Activated gamma-delta T cell treated with anti-CD3 and anti-CD28 coated beads, Interleukin-2, amount 50 U/mL, for 16 hours (primary cell): ENCODE data around the gene MEGF6.
A peak's percentile ranks its signal among the peaks of the same experiment; 100 is the strongest.

Experiments
- DNase-seq: peaks from one replicate; pipeline ENCODE4 v3.0.0-alpha.2; 2020; ENCODE audit warnings: low read depth

MEGF6 gene

DNA sequence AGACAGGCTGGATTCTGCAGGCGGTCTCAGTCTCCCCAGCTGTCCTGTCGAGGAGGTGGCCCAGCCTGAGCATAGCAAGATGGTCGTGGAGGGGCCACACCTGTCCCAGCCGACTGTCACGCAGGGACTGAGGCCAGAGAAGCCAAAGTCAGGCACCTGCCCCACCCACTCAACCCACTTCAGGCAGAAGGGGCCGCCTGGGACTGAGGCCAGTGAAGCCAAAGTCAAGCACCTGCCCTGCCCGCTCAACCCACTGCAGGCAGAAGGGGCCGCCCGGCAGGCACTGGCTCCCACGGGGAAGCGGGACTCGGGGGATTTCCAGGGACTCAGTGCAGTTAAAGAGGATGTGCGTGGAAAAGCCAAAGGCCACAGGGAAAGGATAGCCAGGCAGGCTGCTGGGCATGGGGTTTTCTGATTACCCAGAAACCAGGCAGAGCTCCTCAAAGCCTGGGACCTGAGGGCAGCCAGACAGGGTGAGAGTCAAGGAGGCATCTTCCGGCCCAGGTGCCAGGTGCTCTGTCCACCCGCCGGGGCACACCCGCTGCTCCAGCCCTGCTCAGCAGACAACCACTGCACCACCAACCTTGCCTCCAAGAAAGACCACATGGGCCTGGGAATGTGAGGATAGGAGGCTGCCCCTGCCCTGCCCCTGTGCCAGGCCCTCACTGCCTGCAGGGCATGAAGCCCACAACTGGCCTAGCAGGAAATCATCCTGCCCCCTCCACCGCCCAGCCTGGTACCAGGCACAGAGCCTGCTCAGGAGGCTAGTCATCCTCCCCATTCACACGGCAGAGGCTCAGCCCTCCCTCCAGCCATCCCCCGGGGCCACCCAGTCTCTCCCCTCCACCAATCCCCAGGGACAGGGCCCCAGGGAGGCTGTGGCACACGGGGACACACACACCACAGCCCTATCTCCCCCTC is 41.0 kb downstream of the MEGF6 start:
- DNase-seq, result no peak

DNA sequence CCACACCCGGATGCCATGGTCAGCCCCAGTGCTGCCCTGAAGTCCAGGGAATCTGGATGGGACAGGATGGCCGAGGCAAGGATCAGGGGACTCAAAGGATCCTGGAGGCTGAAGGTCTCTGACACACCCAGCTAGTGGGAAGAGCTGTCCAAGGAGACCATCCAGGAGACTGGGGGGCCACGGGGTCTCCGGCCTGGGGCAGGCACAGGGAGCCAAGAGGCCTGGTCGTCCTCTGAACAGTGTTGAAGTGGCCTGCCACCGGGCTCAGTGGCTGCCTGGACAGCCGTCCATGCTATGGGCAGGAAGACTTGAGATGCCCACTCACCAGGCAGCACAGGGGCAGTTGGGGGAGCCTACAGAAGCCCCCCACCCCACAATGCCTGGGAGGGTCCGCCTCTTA is 41.9 kb downstream of the MEGF6 start:
- no peak for DNase-seq

DNA sequence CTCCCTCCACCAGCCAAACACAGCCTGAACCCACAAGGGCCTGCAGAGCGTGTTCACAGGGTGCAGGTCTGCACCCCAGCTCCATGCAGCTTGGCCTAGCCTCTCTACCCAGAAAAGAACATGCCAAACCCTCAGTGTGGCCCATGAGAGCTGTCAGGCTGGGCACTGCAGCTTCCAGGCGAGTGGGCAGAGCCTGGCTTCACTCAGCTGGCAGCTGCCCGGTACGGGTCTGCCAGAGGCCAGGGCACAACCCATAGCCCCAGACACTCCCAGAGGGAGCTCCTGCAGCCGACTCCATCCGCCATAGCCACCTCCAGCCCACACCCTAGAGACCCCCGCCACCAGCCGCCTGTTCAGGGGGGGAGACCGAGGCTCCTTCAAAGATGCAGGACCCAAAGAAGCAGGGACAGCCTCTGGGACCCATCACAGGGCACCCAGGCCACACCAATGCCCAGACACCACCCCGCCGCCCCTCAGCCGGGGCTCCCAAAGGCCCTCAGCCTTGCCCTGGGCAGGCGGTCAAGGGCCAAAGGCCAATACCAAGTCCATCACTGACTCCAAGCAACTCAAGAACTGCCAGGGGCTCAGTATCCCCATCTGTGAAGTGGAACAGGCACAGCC is 42.4 kb downstream of the MEGF6 start:
- no peak for DNase-seq

DNA sequence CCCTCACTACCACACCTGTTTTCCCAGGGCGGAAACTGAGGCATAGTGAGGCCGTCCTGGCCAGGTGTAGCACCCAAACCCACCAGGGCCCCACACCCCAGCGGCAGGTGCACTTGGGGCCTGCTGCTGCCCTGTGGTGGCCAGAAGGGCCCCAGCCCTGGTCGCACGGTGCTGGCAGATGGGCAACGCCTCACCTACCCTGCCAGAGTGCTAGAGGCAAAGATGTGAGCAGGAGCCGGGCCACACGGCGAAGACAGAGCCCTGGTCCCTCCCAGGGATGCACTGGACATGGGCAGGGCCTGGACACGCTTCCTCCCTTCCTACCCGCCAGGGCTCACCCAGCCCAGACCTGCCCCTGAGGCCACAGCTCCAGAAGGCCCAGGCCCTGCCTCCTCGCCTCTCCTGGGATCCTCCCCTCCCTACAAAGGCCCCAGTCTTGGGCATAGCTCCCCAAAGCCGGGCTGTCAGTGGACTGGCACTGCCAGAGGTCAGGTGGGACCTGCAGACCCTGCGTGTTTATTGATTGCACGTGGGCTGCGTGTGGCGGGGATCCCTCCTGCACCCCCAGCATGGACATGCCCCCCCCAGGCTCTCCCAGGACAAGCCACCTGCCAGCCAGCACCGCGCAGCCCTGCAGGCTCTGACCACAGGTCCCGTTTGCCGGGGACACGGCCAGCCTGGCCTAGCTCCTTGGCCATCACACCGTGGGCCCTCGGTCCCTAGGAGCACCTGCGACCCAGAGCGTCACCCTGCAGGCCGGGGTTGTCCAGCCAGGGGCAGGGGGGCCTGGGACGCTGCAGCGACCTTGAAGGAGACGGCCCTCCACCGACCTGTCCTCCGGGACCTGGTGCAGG is 44.1 kb downstream of the MEGF6 start:
- no peak for DNase-seq

DNA sequence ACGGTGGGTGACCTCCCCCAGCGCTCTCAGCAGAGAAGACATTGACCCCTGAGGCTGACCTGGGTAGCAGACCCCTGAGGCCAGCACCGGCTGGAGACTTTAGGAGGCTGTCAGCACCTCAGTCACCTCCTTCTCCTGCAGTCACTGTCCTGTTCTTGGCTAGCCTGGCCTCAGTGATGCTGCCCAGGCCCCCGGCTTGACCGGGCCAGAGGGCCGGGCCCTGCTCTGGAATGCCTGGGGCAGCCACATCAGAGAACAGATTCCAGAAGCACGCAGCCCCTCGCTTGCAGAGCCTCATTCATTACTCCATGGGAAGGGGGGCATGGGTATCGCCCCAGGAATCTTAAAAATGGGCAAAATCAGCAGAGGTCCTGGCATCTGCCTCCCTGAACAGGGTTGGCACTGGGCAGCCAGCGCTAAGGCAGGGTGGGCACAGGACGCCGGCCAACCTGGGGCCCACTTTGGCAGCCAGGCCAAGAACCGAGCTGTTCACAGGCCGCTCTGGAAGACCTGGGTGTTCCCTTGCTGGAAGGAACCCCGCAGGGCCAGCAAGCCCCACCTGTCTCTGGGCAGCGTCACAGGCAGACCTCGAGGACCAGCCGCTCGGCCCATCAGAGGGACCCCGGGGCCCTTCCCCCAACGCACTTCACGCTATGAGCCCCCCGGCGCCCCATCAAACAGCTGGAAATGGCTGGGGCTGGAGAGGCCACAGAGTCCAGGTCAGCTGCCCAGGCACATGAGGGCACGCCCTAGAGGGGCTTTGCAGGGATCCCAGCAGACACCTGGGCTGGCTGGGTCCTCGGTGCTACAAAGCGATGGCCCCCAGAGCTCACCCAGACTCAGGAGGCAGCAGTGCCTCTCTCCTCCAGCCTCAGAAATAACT is 45.1 kb downstream of the MEGF6 start:
- DNase-seq, result no peak

DNA sequence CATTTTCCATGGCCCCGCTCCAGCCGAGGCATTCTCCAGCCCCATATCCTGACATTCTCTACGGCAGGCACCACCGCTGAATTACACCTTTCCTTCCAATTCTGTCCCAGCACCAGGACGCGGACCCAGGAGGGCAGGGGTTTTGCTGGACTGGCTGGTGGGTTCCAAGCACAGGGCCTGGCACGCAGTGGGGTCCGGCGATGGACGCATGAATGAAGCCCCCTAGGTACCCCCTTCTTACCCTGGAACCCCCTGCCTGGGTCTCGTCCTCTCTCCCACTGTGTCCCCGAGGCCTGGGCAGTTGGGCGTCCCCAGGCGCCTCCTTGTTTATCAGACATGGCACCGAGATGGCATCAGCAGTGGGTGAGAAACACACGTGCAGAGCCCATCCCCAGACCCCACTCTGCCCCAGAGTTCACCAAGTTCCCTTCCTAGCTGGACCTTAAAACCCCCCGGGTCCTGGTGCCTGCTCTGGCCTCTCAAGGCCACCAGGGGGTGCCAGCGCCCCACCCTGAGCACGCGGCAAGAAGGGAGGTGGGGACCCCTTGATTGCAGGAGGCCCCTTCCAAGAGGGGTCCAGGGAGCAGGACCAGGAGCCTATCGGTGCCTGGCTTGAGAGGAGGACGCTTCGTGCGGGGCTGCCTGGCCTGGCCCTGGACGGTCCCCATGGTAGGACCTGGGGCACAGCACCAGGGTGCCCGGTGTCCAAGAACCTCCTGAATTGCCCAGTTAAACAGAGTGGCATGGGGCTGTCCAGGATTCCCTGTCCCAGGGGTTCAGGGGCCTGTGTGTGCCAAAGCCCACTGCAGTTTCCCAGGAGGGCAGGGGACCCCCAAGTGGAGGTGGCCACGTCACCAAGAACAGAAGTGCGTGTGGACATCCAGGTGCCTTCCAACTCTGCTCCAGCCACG is 46.1 kb downstream of the MEGF6 start:
- DNase-seq, result peak; percentile 24

DNA sequence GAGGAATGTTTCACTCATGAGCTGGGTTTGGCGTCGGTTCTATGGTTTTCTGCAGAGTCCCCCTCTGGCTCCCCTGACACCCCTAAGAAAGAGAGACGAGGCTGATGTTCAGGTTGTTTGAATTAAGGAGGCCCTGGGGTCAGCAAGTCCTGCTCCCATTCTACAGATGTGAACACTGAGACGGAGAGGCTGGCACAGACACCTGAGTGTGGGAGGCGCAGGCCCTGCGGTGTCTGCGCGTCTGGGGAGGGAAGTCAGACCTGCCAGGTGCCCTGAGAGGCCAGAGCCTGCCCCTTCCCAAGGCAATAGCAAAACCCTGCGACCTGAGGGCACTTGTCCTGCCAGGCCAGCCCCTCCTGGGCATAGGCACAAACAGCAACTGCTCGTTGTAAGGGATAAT is 47.7 kb downstream of the MEGF6 start:
- DNase-seq, result no peak

DNA sequence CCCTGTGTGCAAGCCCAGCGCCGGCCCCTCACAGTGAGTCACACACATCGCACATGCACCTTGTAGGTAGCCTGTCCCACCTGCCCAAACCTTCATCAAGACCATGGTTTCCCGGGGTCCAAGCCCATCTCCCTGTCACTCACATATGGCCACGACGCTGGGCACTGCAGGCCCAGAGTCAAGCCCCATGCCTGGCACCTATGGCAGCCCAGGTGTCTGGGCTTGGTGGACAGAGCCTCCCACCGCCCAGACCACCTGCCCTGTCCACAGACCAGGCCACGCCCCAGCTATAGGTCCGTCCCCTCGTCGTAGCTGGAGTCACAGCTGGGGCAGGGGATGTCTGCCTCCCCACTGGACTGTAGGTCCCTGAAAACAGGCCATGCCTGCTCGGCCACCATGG is 48.2 kb downstream of the MEGF6 start:
- DNase-seq, result no peak

DNA sequence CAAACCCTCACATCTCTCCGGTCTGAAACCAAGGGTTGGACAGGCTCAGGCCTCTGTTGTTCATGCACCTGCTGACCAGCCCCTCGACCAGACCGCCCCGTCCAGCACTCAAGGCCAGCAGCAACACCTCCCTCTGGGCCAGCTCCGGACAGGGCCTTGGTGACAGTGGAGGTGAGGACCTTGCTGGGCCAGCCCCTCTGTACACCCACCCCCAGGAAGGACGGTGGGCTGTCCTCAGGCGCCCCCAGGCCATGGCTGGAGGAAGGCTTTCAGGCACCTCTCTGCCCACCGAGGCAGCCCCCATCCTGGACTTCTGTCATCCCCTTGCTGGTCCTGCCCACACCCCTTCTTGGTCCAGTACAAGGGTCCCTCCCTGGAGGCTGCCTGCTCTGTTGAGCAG is 48.6 kb downstream of the MEGF6 start:
- no peak for DNase-seq

DNA sequence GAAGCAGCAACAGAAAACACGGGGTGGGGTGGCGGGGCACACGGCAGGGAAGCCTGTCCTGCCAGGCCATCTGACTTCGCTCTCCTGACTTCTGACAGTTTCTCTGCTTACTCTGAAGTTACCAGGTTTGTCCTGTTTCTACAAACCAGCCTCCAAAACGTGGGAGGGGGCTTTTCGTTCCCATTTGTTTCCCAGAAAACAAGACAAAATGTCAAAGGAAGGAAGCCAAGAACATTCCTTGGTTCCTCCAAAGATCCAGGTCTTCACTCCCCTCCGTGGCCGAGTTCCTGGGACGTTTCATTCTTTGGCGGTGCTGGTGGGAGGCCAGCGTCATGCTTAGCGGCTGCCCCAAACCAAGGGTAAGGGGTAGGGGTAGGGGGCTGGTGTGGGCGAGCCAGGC is 49.6 kb downstream of the MEGF6 start:
- no peak for DNase-seq

DNA sequence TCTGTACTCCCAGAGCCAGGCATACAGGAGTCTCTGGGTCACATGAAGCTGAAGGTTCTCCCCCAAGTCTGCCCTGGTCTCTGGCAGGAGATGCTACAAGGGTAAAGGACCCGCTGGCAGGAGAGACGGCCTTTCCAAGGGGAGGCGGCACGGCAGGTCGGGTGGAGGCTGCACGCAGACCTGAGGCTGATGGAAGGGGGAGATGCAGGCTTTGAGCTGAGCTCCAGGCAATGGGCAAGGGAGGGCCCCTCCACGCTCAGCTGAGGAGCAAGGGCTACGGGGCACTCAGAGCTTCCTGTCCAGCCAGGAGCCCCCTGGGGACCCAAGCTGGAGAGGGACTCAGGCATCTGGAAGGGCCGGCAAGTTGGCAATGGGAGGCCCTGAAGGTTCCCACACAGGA is 50.3 kb downstream of the MEGF6 start:
- DNase-seq, result no peak

DNA sequence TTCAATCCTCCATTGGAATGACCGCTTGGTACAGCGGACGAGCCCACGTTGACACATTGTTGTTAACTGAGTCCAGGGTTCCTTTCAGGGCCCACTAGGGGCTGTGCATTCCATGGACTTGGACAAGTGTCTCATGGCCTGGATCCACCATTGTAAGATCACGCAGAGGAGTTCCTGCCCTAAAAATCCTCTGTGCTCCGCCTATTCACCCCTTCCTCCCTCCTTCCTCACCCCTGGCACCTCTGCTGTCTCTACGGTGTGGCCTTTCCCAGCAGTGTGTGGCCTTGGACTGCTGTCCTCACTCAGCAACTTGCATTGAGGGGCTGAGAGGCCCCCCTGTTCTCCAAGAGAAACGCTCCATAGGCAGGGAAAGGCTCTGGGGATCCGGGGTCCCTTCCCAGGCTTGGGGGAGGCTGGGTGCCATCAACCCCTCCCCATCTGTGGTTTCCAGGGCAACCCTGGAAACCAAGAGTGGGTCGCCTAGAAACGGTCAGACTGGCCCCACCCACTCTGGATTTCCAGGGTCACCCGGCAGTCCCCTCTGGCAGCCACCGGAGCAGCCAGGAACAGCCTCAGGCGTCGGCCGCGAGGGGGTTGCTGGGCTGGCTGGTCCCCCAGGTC is 50.9 kb downstream of the MEGF6 start:
- no peak for DNase-seq

DNA sequence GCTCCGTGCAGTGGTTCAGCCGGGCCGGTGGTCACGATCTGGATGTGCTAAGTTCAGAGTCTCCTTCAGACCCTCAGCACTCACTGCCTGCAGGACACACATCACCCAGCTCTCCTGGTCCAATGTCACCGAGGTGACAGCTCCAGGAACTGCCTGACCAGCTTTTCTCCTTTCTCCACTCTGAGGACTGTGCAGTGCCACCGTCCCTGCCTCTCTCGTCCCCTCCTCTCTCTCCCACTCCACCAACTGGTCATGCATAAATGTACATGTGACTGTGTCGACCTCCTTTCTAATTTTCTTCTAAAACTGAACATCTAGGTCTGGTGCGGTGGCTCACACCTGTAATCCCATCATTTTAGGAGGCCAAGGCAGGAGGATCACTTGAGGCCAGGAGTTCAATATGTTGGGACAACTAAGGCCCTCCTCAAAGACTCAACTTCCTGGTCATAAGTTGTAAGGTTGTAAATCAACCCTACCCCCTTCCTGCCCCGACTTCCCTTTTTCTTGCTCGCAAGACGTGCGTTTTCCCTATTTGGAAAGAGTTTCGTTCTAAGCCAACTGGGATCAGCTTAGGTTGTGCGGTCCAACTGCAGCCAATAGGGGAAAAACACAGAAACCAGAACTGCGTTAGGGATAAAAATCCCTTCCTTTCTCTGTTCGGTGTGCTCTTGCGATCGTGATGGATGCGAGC is 53.1 kb downstream of the MEGF6 start:
- DNase-seq, result no peak

DNA sequence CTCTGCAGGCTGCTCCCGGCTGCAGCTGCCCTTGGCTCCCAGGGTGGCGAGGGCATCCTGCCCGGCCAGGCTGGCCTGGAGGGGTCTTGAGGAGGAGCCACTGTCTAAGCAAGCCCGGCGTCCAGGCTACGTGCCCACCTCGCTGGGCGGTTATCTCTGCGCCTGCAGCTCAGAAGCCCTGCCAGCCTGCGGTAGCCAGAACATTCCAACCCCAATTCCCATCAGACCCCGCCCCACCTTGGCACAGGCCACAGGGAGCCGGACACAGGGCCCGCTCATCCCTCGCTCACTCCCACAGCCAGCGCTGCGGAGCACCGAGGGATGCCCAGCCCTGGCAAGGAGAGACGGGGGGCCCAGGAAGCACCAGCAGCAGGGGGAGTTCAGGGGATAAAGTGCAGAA is 53.9 kb downstream of the MEGF6 start:
- DNase-seq, result no peak

DNA sequence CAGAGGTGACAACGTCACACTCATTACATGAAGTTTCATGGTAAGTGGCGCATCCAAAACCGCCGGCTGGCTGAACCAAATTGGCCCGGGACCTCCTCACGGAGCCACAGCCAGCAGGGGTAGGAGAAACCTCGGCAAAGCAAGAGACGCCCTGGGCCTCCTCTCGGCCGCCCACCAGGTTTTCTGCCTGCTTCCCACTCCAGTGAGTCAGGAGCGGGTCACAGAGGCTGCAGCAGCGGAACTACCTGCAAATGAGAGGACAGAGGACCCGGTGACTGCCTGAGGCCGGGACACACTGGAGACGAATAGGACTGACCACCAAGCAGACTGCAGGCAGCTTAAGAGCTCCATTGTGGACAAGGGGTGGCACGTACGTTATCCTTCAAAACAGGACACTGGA is 55.0 kb downstream of the MEGF6 start:
- no peak for DNase-seq

DNA sequence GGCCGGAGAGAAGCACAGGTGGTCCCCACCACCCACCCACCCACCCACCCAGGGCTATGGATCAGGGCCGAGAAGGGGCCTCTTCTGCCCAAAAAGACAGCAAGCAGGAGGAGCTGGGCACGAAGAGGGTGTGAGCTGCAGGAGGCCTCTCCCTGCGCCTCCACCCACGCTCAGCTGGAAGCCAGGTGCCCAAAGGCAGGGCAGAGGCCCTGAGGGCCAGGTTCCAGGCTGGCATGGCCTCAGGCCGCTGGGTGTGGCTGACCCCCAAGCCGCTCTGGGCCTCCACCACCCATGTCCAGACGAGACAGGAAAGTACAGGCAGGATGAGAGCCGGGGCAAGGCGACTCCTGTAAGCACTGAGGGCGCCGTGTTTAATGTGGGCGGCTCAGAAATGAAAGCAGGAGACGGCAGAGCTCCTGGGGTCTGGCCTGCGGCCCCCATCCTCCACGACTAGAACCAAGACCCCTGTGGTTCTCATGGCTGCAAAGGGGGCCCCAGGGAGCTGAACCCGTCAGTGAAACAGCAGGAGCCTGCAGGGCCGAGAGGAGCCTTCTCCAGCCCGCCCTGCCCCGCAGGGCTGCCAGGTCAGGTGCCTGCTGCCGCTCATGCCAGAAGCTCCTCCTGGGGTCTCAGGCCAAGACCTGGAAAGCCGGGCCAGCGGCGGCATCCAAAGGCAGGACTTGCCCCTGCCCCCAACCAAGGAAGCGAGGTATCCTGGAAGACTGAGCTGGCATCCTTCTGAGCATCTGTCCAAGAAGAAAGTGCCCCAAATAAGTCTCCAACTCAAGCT is 56.0 kb downstream of the MEGF6 start:
- DNase-seq, result no peak

DNA sequence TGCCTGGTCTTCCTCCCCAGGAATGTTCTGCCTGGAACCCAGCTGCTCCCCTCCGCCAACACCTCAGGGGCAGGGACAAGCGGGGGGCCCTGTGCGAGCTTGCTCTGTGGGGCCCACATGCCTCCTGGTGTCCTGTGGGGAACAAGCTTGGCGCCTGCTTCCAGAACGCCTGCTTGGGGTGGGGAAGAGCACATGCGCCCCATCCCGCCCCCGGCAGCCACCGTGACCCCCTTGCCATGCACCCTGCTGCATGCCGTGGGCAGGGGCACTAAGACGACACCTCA is 57.4 kb downstream of the MEGF6 start:
- no peak for DNase-seq

DNA sequence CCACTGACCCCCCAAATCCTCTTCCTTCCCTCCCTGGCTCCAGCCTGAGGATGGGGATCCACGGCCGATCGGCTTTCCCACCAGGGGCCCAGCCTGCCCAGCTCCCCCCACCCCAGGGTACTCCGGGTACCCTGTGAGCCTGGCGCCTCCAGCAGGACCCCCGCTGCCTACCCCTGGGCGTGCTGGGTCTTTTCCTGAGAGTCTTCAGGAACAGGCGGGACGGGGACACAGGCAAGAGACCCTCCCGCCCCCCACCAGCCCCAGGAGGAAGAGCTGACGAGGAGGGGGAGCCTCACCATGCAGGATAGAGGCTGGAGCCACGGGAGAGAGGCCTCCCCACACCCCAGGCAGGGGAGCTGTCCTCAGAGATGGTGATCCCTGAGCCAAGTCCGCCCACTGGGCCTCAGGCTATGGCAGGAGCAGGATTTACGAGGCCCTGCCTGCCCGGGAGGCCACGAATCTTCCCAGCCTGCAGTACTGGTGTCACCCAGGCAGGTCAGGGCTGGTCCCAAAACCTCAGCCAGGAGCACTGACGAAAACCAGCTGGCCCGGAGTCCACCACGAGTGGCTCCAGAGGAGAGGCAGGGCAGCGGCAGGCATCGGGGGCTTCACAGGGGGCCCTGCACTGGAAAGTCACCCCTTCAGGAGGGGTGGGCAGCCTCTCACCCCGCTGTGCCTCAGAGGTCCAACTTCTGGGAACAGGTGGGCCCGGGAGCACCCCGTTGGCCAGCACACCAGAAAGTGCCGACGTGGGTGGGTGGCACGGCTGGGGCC is 58.0 kb downstream of the MEGF6 start:
- DNase-seq, result no peak
